Epithelial cell of proximal tubule (primary cell): ENCODE results near the gene IRF6. TPM values are rescaled to one million over a fixed set of nuclear protein-coding genes. Genes with fewer than 3 reads are reported as not detected.

Source experiments
- DNase-seq: peaks from one replicate; pipeline ENCODE4 v3.0.0-alpha.2; 2011; ENCODE audit warnings: low read depth
- H3K4me3 ChIP-seq: 2 replicates; pipeline ENCODE4 v1.5.1; 2011; ENCODE audit warnings: low read depth, mild to moderate bottlenecking, low read length
- CTCF ChIP-seq: conservative IDR thresholded peaks from 2 replicates; pipeline ENCODE4 v1.5.1; 2012; ENCODE audit warnings: low read depth, mild to moderate bottlenecking, low read length
- total RNA-seq: library from RNA; depleted of rRNA; stranded (reverse); fragments of >200 nt; gene quantifications from 2 replicates; pipeline ENCODE4 v1.2.3, GENCODE V29; 2015

The IRF6 gene
- total RNA-seq, 1 donor from 2014 or later, result 43.8 TPM

- TF ChIP-seq CTCF, result no peak
- H3K4me3 ChIP-seq, result no peak overlapping the region
- no peak for DNase-seq
Observed at GRCh38 chr1:209845408-209845725, 39.4 kb upstream of the IRF6 start.

GRCh38 chr1:209844695-209845407 lies 38.9 kb upstream of the IRF6 start:
- TF ChIP-seq CTCF, result no peak
- no peak overlapping the region for H3K4me3 ChIP-seq

GRCh38 chr1:209840611-209841010 lies 34.7 kb upstream of the IRF6 start:
- no peak for DNase-seq
- TF ChIP-seq CTCF, result no peak
- H3K4me3 ChIP-seq, result no peak overlapping the region

More at GRCh38 chr1:209844695-209845407, 38.9 kb upstream of the IRF6 start:
- no peak for DNase-seq

GRCh38 chr1:209839875-209840546 lies 34.1 kb upstream of the IRF6 start:
- no peak for TF ChIP-seq CTCF
- peak; percentile 88 for DNase-seq
- no peak overlapping the region for H3K4me3 ChIP-seq

- no peak overlapping the region for H3K4me3 ChIP-seq
- DNase-seq, result no peak
- no peak for TF ChIP-seq CTCF
Observed at GRCh38 chr1:209838537-209838936, 32.6 kb upstream of the IRF6 start.

GRCh38 chr1:209837671-209838070 lies 31.7 kb upstream of the IRF6 start:
- DNase-seq, result no peak
- no peak for TF ChIP-seq CTCF
- no peak overlapping the region for H3K4me3 ChIP-seq
